GM12878 (cell line): ENCODE results near the gene RANBP1. TPM values are rescaled to one million over a fixed set of nuclear protein-coding genes. Genes with fewer than 3 reads are reported as not detected.

Source experiments
- ATAC-seq: fragments of 200-7000 bp; cut with Tn5 transposase; 3 replicates; pipeline ENCODE4 v1.9.1; 2020; ENCODE audit warnings: mild to moderate bottlenecking, moderate library complexity
- BruUV-seq: library from RNA; stranded (reverse); fragments of 400-500 nt; replicated peaks from 2 replicates; lab custom pipeline; 2021; lab: Mats Ljungman, UMichigan
- CTCF ChIA-PET: fragments of 300-600 bp; sonication (Branson Sonifier 250); formaldehyde crosslinking; extraction: SDS; loops from one replicate; lab custom pipeline; 2021; ENCODE audit warnings: inconsistent platforms; lab: Yijun Ruan, JAX
- POLR2A ChIA-PET: fragments of 350-600 bp; formaldehyde crosslinking; extraction: SDS; loops from one replicate; lab custom pipeline; 2021; ENCODE audit warnings: inconsistent platforms; lab: Charles Lee
- RAD21 ChIA-PET: fragments of 300-600 bp; sonication (Branson Sonifier 250); formaldehyde crosslinking; loops from one replicate; lab custom pipeline; 2023; ENCODE audit warnings: antibody characterized with exemption; ENCODE audit not compliant: unreplicated experiment; lab: Charles Lee
- SMC1A ChIA-PET: fragments of 300-600 bp; sonication (Branson Sonifier 250); formaldehyde crosslinking; loops from one replicate; lab custom pipeline; 2023; ENCODE audit not compliant: unreplicated experiment, uncharacterized antibody; lab: Charles Lee
- DNase-seq: peaks from one replicate; pipeline ENCODE4 v3.0.0-alpha.2; 2011; ENCODE audit warnings: low read depth, low spot score
- FAIRE-seq: peaks from 3 replicates; lab custom pipeline; 2011; peaks lifted over from hg19 to GRCh38; lab: Jason Lieb, UNC
- H2AFZ ChIP-seq: 2 replicates; pipeline ENCODE4 v1.6.0; 2011; ENCODE audit warnings: low read depth, low read length, control low read depth; ENCODE audit not compliant: control insufficient read depth
- H3K27ac ChIP-seq: 2 replicates; pipeline ENCODE4 v1.5.1; 2011; ENCODE audit warnings: control low read depth; ENCODE audit not compliant: control insufficient read depth, insufficient read depth
- H3K27me3 ChIP-seq, 2 experiments: replicated peaks in 1 of 2; 2 replicates each; pipeline versions ENCODE4 v1.6.0 to v1.6.1; 2011; ENCODE audit warnings: low read length in 1 of 2; ENCODE audit not compliant: control insufficient read depth in 2 of 2, insufficient read depth in 2 of 2
- H3K36me3 ChIP-seq, 2 experiments: 2 replicates each; pipeline ENCODE4 v1.5.1; 2011; ENCODE audit warnings: low read length in 1 of 2; ENCODE audit not compliant: control insufficient read depth in 2 of 2, insufficient read depth in 2 of 2
- H3K4me1 ChIP-seq: 2 replicates; pipeline ENCODE4 v1.6.1; 2011; ENCODE audit warnings: mild to moderate bottlenecking, low read length, moderate library complexity, mixed read lengths; ENCODE audit not compliant: control insufficient read depth, insufficient read depth
- H3K4me2 ChIP-seq: 2 replicates; pipeline ENCODE4 v1.6.0; 2011; ENCODE audit warnings: control low read depth; ENCODE audit not compliant: control insufficient read depth, insufficient read depth
- H3K4me3 ChIP-seq: fragments of 200-600 bp; sonication (generic); 2 replicates; pipeline ENCODE4 v1.5.1; 2016
- H3K79me2 ChIP-seq: 2 replicates; pipeline ENCODE4 v1.6.0; 2011; ENCODE audit warnings: low read length; ENCODE audit not compliant: control insufficient read depth, insufficient read depth
- H3K9ac ChIP-seq: 2 replicates; pipeline ENCODE4 v1.8.0; 2011; ENCODE audit warnings: low read length, control low read depth, mixed read lengths; ENCODE audit not compliant: control insufficient read depth, insufficient read depth
- H3K9me3 ChIP-seq: replicated peaks from 3 replicates; pipeline ENCODE4 v1.5.1; 2011; ENCODE audit warnings: mild to moderate bottlenecking, low read length; ENCODE audit not compliant: control insufficient read depth, insufficient read depth
- H4K20me1 ChIP-seq: 2 replicates; pipeline ENCODE4 v1.6.0; 2011; ENCODE audit not compliant: control insufficient read depth, insufficient read depth
- HCFC1 ChIP-seq: fragments of 150-350 bp; IDR thresholded peaks from 2 replicates; pipeline ENCODE4 v1.6.1; 2014; ENCODE audit warnings: low read length
- NR2C1 ChIP-seq: fragments of 450-650 bp; IDR thresholded peaks from 2 replicates; pipeline ENCODE4 v1.6.1; 2017; ENCODE audit warnings: antibody characterized with exemption, mild to moderate bottlenecking, moderate library complexity
- RUNX3 ChIP-seq: IDR thresholded peaks from 2 replicates; pipeline ENCODE4 v1.6.1; 2012; ENCODE audit warnings: low read length, inconsistent platforms
- SRF ChIP-seq, 2 experiments: IDR thresholded peaks; 2 replicates each; pipeline ENCODE4 v1.6.1; 2011; ENCODE audit warnings: low read depth in 2 of 2, low read length in 2 of 2, mild to moderate bottlenecking in 1 of 2, moderate library complexity in 1 of 2
- USF1 ChIP-seq: IDR thresholded peaks from 2 replicates; pipeline ENCODE4 v1.6.1; 2011; ENCODE audit warnings: borderline replicate concordance, low read depth, mild to moderate bottlenecking, moderate library complexity, mixed read lengths, low read length; ENCODE audit not compliant: insufficient read depth; ENCODE audit errors: extremely low read length
- ZBTB40 ChIP-seq: fragments of 450-650 bp; IDR thresholded peaks from 2 replicates; pipeline ENCODE4 v1.6.1; 2016; ENCODE audit warnings: mild to moderate bottlenecking, moderate library complexity, borderline replicate concordance
- ZNF217 ChIP-seq: fragments of 450-650 bp; IDR thresholded peaks from 2 replicates; pipeline ENCODE4 v1.6.1; 2017; ENCODE audit warnings: antibody characterized with exemption, mild to moderate bottlenecking
- WGBS: methylation state at CpG from one replicate; pipeline ENCODE4 v1.1.6; 2016; ENCODE audit warnings: low lambda C conversion rate; ENCODE audit not compliant: insufficient replicate concordance, insufficient coverage; ENCODE audit errors: missing lambda C conversion rate; 5-methylcytosine and 5-hydroxymethylcytosine counted together
- in situ Hi-C: fragments of 300-500 bp; cut with MboI; formaldehyde crosslinking; loops from 9 replicates; pipeline ENCODE4 v1.14.3; 2018; ENCODE audit warnings: mixed read lengths
- intact Hi-C: fragments of 100-400 bp; cut with micrococcal nuclease; formaldehyde crosslinking; loops from one replicate; pipeline ENCODE4 v1.14.2; 2022; ENCODE audit not compliant: unreplicated experiment
- polyA plus RNA-seq, 11 experiments: library from polyadenylated mRNA; depleted of rRNA in 4 of 11; unstranded in 6 of 11; stranded (reverse) in 5 of 11; fragments of >200 nt; fragmentation: Nextera tagmentation in 4 of 11; fragmentation: Illumina TruSeq in 1 of 11; extraction: Ambion mirVana in 4 of 11; extraction: Trizol in 1 of 11; gene quantifications; 1 replicate in 1 of 11; 2 replicates in 10 of 11; pipeline versions ENCODE4 v1.2.1 to v1.2.3, GENCODE V29; 2011 to 2016; ENCODE audit warnings: inconsistent platforms in 2 of 11, missing spikeins in 2 of 11, low read depth in 1 of 11
- total RNA-seq, 4 experiments: library from RNA; depleted of rRNA in 3 of 4; stranded (reverse); fragments of >200 nt in 3 of 4; fragmentation: Illumina TruSeq in 1 of 4; extraction: Trizol in 1 of 4; gene quantifications; 2 replicates each; pipeline versions ENCODE4 v1.2.1 to v1.2.3, GENCODE V29; 2013 to 2021
- TF ChIP-seq, protein P1 (sequence below): fragments of 150-350 bp; IDR thresholded peaks from 2 replicates; pipeline ENCODE4 v1.6.1; 2014; ENCODE audit warnings: mild to moderate bottlenecking, low read depth, low read length
- TF ChIP-seq, protein P2 (sequence below), 3 experiments: IDR thresholded peaks in 2 of 3; conservative IDR thresholded peaks in 1 of 3; 2 replicates each; pipeline ENCODE4 v1.5.1; 2011; ENCODE audit warnings: low read depth in 3 of 3, low read length in 3 of 3, mild to moderate bottlenecking in 3 of 3, control low read depth in 2 of 3, moderate library complexity in 2 of 3, inconsistent platforms in 1 of 3, mixed read lengths in 1 of 3; ENCODE audit not compliant: control insufficient read depth in 2 of 3, insufficient read depth in 1 of 3; ENCODE audit errors: extremely low read depth in 1 of 3
- TF ChIP-seq, protein P3 (sequence below): IDR thresholded peaks from 2 replicates; pipeline ENCODE4 v1.6.1; 2012; ENCODE audit warnings: low read length, inconsistent platforms

The RANBP1 gene
- total and polyA plus RNA-seq, 10 of the 15 experiments (the other 5 are each of a cell fraction or from before 2014, with no cell fraction given), result 55.3 to 808 (median 394) TPM

DNA sequence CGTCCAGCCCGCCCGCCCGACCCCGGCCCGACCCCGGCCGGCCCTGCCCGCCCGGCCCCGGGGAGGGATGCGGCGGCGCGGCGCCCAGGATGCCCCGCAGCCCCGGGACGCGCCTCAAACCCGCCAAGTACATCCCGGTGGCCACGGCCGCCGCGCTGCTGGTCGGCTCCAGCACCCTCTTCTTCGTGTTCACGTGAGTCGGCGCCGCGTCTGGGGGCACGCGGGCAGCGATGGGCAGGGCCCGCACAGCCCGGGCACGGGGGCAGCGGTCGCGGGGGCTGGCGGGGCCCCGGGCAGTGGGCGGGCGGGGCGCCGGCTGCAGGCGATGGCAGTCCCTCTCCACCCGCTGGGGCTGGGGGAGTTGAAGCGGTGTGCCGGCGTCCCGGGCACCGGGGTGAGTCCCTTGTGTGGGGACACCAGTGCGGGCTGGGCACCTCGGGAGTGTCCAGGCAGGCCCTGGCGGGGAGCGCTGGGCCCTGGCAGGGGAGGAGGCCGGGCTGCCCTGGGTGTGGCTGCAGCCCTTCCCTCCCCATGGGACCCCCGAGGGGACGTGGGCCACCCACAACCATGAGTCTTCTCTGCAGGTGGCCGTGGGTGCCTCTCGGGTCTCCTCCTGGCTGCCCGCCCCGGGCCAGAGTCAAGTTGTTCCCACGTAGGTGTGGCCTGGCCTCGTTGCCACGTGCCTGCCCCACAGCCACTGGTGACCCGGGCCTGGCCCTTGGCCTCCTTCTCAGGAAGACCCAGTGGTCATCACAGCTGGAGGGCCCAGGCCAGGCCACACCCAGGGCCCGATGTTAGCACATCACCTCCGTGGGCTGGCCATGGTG is 16.2 kb downstream of the RANBP1 start (continued):
- TF ChIP-seq, protein P1, sequence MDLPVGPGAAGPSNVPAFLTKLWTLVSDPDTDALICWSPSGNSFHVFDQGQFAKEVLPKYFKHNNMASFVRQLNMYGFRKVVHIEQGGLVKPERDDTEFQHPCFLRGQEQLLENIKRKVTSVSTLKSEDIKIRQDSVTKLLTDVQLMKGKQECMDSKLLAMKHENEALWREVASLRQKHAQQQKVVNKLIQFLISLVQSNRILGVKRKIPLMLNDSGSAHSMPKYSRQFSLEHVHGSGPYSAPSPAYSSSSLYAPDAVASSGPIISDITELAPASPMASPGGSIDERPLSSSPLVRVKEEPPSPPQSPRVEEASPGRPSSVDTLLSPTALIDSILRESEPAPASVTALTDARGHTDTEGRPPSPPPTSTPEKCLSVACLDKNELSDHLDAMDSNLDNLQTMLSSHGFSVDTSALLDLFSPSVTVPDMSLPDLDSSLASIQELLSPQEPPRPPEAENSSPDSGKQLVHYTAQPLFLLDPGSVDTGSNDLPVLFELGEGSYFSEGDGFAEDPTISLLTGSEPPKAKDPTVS, result no peak
- TF ChIP-seq USF1, result peak; percentile 32

DNA sequence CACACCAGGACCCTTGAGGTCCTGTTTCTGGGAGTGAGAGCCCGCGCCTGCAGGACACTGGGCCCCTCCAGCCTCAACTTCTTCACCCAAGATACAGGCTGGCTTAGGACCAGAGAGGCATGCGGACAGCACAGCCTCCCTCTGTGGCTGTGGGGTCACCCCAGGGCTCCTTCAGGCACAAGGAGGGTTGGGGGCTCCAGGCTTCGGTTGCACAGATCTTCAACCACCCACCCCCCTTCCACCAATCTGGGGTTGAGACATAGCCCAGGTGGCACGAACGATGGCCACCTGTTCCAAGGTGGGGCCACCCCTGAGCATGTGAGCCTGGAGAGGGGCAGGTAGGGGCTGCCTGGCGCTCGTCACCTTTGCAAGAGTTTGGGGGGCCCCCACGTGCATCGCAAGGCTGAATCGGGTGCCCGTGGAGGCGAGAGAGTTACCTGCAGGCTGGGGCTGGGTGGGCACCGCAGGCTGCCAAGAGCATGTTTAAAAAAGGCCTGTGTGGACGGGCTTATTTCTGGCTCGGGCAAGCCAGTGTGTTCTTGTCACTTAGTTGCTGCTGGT is 16.9 kb downstream of the RANBP1 start:
- in situ Hi-C loops, result no loop called here
- RAD21 ChIA-PET, result no interaction called here
- Histone ChIP-seq H4K20me1 (no peaks in the 10 kb centered on the region), H3K4me2 (peak overlapping the region; percentile 83), H3K27me3 (no peaks in the 10 kb centered on the region), H3K9me3 (no peaks in the 10 kb centered on the region), H3K9ac (peak overlapping the region; percentile 61), H3K4me3 (peak overlapping the region; percentile 74), H2AFZ (no peak overlapping the region), H3K79me2 (peaks cover 7% of the 10 kb centered on the region), H3K4me1 (peaks cover 12% of the 10 kb centered on the region), H3K27ac (no peak overlapping the region), H3K36me3 (peaks cover 2 to 5% of the 10 kb centered on the region in 2 experiments; a peak in 2 of 4 replicates)
- FAIRE-seq (no peak), DNase-seq (no peak), ATAC-seq (no peak)
- SMC1A ChIA-PET, result no interaction called here
- POLR2A ChIA-PET, result no interaction called here
- 82% methylated on average over 13 of the region's 16 CpGs for WGBS
- intact Hi-C loops, result no loop called here
- CTCF ChIA-PET, result no interaction called here
- no TSS peak for BruUV-seq
- TF ChIP-seq ZNF217 (no peak), NR2C1 (no peak), RUNX3 (no peak), ZBTB40 (no peak), HCFC1 (no peak), SRF (IDR thresholded peaks at IDR 0.05; ENCODE audit: low read depth in 2 of 2, low read length in 2 of 2) (no peak)
- TF ChIP-seq, protein P2, sequence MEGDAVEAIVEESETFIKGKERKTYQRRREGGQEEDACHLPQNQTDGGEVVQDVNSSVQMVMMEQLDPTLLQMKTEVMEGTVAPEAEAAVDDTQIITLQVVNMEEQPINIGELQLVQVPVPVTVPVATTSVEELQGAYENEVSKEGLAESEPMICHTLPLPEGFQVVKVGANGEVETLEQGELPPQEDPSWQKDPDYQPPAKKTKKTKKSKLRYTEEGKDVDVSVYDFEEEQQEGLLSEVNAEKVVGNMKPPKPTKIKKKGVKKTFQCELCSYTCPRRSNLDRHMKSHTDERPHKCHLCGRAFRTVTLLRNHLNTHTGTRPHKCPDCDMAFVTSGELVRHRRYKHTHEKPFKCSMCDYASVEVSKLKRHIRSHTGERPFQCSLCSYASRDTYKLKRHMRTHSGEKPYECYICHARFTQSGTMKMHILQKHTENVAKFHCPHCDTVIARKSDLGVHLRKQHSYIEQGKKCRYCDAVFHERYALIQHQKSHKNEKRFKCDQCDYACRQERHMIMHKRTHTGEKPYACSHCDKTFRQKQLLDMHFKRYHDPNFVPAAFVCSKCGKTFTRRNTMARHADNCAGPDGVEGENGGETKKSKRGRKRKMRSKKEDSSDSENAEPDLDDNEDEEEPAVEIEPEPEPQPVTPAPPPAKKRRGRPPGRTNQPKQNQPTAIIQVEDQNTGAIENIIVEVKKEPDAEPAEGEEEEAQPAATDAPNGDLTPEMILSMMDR (IDR thresholded peaks at IDR 0.05 in 2 of 3, conservative IDR thresholded peaks at IDR 0.05 in 1 of 3; ENCODE audit: control insufficient read depth in 2 of 3, extremely low read depth in 1 of 3, insufficient read depth in 1 of 3, low read depth in 3 of 3, low read length in 3 of 3), result no peak
- TF ChIP-seq, protein P3, sequence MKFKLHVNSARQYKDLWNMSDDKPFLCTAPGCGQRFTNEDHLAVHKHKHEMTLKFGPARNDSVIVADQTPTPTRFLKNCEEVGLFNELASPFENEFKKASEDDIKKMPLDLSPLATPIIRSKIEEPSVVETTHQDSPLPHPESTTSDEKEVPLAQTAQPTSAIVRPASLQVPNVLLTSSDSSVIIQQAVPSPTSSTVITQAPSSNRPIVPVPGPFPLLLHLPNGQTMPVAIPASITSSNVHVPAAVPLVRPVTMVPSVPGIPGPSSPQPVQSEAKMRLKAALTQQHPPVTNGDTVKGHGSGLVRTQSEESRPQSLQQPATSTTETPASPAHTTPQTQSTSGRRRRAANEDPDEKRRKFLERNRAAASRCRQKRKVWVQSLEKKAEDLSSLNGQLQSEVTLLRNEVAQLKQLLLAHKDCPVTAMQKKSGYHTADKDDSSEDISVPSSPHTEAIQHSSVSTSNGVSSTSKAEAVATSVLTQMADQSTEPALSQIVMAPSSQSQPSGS, result no peak
